Measurements from ENCODE around the gene SLC16A9.

Gene SLC16A9

GRCh38 chr10:59625721-59626522, 83.7 kb downstream of the SLC16A9 start:
- DNase-seq, result peak; percentile 21

DNA sequence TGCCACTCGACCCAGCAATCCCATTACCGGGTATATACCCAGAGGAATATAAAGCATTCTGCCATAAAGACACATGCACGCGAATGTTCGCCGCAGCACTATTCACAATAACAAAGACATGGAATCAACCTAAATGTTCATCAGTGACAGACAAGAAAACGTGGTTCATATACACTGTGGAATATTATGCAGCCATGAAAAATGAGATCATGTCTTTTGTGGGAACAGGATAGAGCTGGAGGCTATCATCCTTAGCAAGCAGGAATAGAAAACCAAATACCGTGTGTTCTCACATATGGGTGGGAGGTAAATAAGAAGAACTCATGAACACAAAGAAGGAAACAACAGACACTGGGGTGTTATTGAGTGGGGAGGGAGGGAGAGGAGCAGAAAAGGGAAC, 84.7 kb downstream of the SLC16A9 start:
- no peak for DNase-seq

GRCh38 chr10:59624136-59624535, 85.5 kb downstream of the SLC16A9 start:
- DNase-seq, result no peak

- no peak for DNase-seq
Measured at GRCh38 chr10:59623133-59624121, 86.2 kb downstream of the SLC16A9 start.

GRCh38 chr10:59622320-59623132, 87.1 kb downstream of the SLC16A9 start:
- no peak for DNase-seq

DNA sequence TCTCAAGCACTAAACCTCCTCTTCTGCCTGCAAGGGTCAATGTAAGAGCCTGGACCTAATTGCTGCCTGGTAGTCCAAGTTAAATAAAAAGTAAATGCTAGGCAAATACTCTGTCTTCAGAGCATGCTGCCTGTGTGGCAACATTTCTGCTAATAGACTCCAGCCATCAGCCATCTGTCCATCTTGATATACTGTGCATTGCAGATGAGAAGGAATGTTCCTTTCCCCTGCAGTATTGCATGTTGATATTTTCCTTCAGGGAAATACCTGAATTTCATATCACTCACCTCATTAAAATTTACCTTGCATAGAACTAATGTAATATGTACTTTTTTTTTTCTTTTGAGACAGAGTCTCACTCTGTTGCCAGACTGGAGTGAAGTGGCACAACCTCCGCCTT, 87.9 kb downstream of the SLC16A9 start:
- DNase-seq, result no peak

DNA sequence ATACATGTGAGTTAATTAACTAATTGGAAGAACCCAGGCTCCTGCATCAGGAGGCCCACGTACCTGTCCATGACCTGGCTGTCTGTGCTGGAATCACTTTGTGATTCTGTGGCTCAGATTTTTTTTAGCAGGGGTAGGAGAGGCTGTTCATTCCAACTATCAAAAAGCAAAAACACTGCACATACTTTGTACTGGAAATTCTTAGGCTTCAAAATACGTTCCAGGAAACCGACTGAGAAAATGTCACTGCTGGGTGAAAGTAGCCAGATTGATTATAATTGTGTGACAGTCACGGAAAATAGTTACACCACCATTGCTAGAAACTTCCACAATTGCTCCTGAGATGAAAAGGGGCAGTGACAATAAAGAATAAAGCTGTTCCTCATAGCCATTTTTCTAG, 91.0 kb downstream of the SLC16A9 start:
- no peak for DNase-seq

- DNase-seq, result no peak
Measured at GRCh38 chr10:59617996-59618395, 91.7 kb downstream of the SLC16A9 start.

DNA sequence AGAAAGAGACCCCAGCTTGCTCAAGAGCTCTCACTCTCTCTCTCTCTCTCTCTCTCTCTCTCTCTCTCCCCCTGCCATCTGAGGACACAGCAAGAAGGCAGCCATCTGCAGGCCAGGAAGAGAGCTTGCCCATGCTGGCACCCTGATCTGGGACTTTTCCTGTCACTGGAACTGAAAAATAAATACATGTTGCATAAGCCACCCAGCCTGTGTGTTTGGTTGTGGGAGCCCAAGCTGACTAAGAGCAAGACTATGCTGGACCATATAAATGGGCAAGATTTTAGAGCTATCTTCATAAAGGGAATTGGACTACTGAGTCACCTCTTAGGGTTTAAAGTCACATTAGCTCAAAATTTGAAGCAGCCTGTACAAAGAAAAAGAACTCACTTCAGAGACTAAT, 98.6 kb downstream of the SLC16A9 start:
- DNase-seq, result no peak

DNA sequence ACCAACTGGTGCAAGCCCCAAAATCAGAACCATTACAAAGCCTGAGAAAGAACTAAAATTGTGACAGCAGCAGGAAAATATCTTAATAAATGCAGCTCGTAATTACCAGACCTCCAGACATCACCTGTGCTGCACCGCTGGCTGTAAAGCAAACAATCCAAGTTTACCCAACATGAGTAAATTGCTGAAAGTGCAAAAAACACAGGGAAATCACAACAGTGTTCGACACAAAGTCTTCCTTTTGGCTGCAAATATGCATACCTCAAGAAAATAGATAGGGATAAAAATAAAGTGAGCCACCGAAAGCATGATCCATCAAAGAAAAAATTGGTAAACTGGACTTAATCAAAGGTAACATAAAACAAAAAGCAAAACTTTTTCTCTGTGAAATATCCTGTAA, 101.7 kb downstream of the SLC16A9 start:
- no peak for DNase-seq

- no peak for DNase-seq
Measured at GRCh38 chr10:59606551-59606961, 103.1 kb downstream of the SLC16A9 start.

GRCh38 chr10:59601985-59602384, 107.7 kb downstream of the SLC16A9 start:
- DNase-seq, result no peak

Measured in activated T-cell treated with anti-CD3 and anti-CD28 coated beads, Interleukin-2, amount 50 U/mL, for 1 hour (primary cell).